ENCODE measurements around the gene IL3.

Gene IL3

GRCh38 chr5:132050661-132051552, 9.5 kb upstream of the IL3 start:
- in situ Hi-C loops (cut with HindIII; ENCODE audit: low sequenced_read_pairs), result no loop called here
- no peak for DNase-seq (ENCODE audit: low read depth)
- no peak overlapping the region for H3K4me3 ChIP-seq (ENCODE audit: low read depth, low read length)

GRCh38 chr5:132052520-132052919, 7.9 kb upstream of the IL3 start:
- TF ChIP-seq, protein P1, sequence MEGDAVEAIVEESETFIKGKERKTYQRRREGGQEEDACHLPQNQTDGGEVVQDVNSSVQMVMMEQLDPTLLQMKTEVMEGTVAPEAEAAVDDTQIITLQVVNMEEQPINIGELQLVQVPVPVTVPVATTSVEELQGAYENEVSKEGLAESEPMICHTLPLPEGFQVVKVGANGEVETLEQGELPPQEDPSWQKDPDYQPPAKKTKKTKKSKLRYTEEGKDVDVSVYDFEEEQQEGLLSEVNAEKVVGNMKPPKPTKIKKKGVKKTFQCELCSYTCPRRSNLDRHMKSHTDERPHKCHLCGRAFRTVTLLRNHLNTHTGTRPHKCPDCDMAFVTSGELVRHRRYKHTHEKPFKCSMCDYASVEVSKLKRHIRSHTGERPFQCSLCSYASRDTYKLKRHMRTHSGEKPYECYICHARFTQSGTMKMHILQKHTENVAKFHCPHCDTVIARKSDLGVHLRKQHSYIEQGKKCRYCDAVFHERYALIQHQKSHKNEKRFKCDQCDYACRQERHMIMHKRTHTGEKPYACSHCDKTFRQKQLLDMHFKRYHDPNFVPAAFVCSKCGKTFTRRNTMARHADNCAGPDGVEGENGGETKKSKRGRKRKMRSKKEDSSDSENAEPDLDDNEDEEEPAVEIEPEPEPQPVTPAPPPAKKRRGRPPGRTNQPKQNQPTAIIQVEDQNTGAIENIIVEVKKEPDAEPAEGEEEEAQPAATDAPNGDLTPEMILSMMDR (IDR thresholded peaks at IDR 0.05; ENCODE audit: low read depth, low read length, missing control alignments), result no peak
- in situ Hi-C loops (cut with HindIII; ENCODE audit: low sequenced_read_pairs), result no loop called here
- DNase-seq (ENCODE audit: low read depth), result no peak
- no peak overlapping the region for H3K4me3 ChIP-seq (ENCODE audit: low read depth, low read length)

More at GRCh38 chr5:132050661-132051552, 9.5 kb upstream of the IL3 start:
- TF ChIP-seq, protein P1 (IDR thresholded peaks at IDR 0.05; ENCODE audit: low read depth, low read length, missing control alignments), result no peak

DNA sequence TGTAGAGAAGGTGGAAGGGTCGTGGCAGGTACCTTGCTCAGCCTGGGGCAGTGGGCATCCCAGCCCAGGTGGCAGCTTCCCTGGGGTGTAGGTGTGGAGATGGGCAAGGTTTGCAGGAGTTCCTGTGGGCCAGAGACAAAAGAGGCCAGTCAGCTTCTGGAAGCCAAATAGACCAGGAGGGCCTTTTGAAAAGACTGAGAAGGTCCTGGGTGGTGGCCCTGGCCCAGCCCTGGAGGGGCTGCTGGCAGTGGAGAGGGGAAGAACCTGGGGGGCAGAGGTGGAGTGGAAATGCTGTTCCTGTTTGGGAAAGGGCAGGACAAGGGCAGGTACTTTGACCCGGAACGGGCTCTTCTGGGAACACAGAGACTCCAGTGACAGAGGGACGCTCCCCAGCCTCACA, 7.0 kb upstream of the IL3 start:
- H3K4me3 ChIP-seq (ENCODE audit: low read depth, low read length), result no peak overlapping the region
- TF ChIP-seq, protein P1 (IDR thresholded peaks at IDR 0.05; ENCODE audit: low read depth, low read length, missing control alignments), result no peak
- in situ Hi-C loops (cut with HindIII; ENCODE audit: low sequenced_read_pairs), result no loop called here
- no peak for DNase-seq (ENCODE audit: low read depth)

GRCh38 chr5:132054031-132054696, 6.3 kb upstream of the IL3 start:
- DNase-seq (ENCODE audit: low read depth), result no peak
- TF ChIP-seq, protein P1 (IDR thresholded peaks at IDR 0.05; ENCODE audit: low read depth, low read length, missing control alignments), result no peak
- no peak overlapping the region for H3K4me3 ChIP-seq (ENCODE audit: low read depth, low read length)
- in situ Hi-C loops (cut with HindIII; ENCODE audit: low sequenced_read_pairs), result no loop called here

DNA sequence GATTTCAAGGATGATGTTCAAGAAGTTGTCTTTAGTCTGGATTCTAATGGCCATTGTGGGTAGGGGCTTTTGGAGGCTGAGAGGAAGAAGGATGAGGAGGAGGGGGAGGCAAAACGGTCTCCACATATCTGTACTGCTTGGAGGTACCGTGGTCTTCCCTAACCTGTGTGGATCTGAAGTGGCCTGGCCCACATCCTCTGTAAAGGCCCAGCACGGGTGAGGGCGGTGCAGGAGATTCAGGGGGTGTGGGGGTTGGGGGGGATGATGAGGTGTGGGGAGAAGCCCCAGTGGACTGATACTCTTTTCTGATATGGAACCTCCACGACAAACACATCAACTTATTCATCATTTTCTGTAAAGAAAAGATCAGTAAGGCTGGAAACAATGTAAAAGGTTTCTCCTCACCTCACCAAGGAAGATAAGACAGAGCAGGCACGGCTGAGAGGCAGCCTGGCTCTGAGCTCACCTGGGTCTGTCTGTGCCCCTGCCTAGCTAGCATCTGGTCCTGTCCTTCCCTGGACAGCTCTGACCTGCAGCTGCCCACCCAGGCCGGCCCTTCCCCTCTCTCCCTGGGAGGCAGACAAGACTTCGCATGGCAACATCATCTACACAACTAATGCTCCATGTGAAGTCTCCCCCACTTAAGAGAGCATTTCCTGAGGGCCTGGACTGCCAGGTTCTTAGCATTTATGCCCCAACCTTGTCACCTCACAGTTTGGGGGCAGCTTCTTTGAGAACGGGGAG, 5.6 kb upstream of the IL3 start:
- no peak for DNase-seq (ENCODE audit: low read depth)
- no peak overlapping the region for H3K4me3 ChIP-seq (ENCODE audit: low read depth, low read length)
- TF ChIP-seq, protein P1 (IDR thresholded peaks at IDR 0.05; ENCODE audit: low read depth, low read length, missing control alignments), result no peak
- in situ Hi-C loops (cut with HindIII; ENCODE audit: low sequenced_read_pairs), result no loop called here

GRCh38 chr5:132055441-132055807, 5.0 kb upstream of the IL3 start:
- TF ChIP-seq, protein P1 (IDR thresholded peaks at IDR 0.05; ENCODE audit: low read depth, low read length, missing control alignments), result no peak
- DNase-seq (ENCODE audit: low read depth), result no peak
- H3K4me3 ChIP-seq (ENCODE audit: low read depth, low read length), result no peak overlapping the region
- in situ Hi-C loops (cut with HindIII; ENCODE audit: low sequenced_read_pairs), result no loop called here
